HCT116 (cell line): Measurements from ENCODE around the gene CFD. TPM values are rescaled to one million over a fixed set of nuclear protein-coding genes. Genes with fewer than 3 reads are reported as not detected.

ENCODE experiments used
- microRNA counts: library from miRNA; unstranded; fragments of <30 nt; microRNA quantifications from one replicate; lab custom pipeline; 2015
- microRNA-seq: library from miRNA; unstranded; fragments of <30 nt; microRNA quantifications from one replicate; pipeline ENCODE4, GENCODE V29; 2016; ENCODE audit warnings: borderline number of aligned reads
- total RNA-seq: library from RNA; stranded (reverse); gene quantifications from one replicate; pipeline ENCODE4 v1.2.1, GENCODE V29; 2021; ENCODE audit not compliant: unreplicated experiment

CFD gene
- total RNA-seq, 1 experiment from 2014 or later: 80.2 TPM

MicroRNAs within 50 kb of the gene (microRNA counts, 767-probe panel; counts per million panel counts)
- microRNA hsa-miR-3187-3p (lab: Ali Mortazavi, UCI): not detected

Small RNAs within 50 kb of the gene (microRNA-seq; reads per million reads assigned to microRNA genes)
- 35.9 reads per million, percentile 50 among the genes with 10 or more reads in this experiment for gene MIR3187

Other genes starting within 250 kb of the CFD start
- 138 TPM for gene POLRMT, start 226.1 kb upstream of the CFD start, total RNA-seq
- 1.5 TPM for gene FGF22, start 219.8 kb upstream of the CFD start, total RNA-seq
- gene RNF126, start 196.4 kb upstream of the CFD start, total RNA-seq: 93.8 TPM
- gene FSTL3, start 183.3 kb upstream of the CFD start, total RNA-seq: 29.1 TPM
- gene PRSS57, start 164.2 kb upstream of the CFD start, total RNA-seq: not detected
- 43.7 TPM for gene PALM, start 150.7 kb upstream of the CFD start, total RNA-seq
- gene MISP, start 108.6 kb upstream of the CFD start, total RNA-seq: 38.2 TPM
- gene PTBP1, start 62.2 kb upstream of the CFD start, total RNA-seq: 676 TPM
- 0.27 TPM for gene PLPPR3, start 37.7 kb upstream of the CFD start, total RNA-seq
- gene AZU1, start 31.8 kb upstream of the CFD start, total RNA-seq: not detected
- gene PRTN3, start 18.7 kb upstream of the CFD start, total RNA-seq: 2.7 TPM
- gene ELANE, start 7.4 kb upstream of the CFD start, total RNA-seq: not detected
- 73.6 TPM for gene MED16, start 33.5 kb downstream of the CFD start, total RNA-seq
- gene RNU6-9, start 33.8 kb downstream of the CFD start, total RNA-seq: not detected
- 92.3 TPM for gene R3HDM4, start 53.6 kb downstream of the CFD start, total RNA-seq
- gene KISS1R, start 57.7 kb downstream of the CFD start, total RNA-seq: 5.9 TPM
- gene ARID3A, start 66.4 kb downstream of the CFD start, total RNA-seq: 21.8 TPM
- gene WDR18, start 124.7 kb downstream of the CFD start, total RNA-seq: 124 TPM
- gene GRIN3B, start 140.8 kb downstream of the CFD start, total RNA-seq: 0.69 TPM
- 202 TPM for gene TMEM259, start 161.5 kb downstream of the CFD start, total RNA-seq
- not detected for gene RNU6-2, start 161.9 kb downstream of the CFD start, total RNA-seq
- gene CNN2, start 166.9 kb downstream of the CFD start, total RNA-seq: 212 TPM
- 91.4 TPM for gene ABCA7, start 180.4 kb downstream of the CFD start, total RNA-seq
- gene ARHGAP45, start 207.5 kb downstream of the CFD start, total RNA-seq: 30.4 TPM
- 281 TPM for gene POLR2E, start 235.7 kb downstream of the CFD start, total RNA-seq
- 481 TPM for gene GPX4, start 244.3 kb downstream of the CFD start, total RNA-seq